Panc1 (cell line): ENCODE data around the gene NCK2.

Source experiments
- CTCF ChIP-seq: fragments of 450-650 bp; IDR thresholded peaks from 2 replicates; pipeline ENCODE4 v1.5.1; 2017; ENCODE audit warnings: mild to moderate bottlenecking
- POLR2AphosphoS5 ChIP-seq: IDR thresholded peaks from 2 replicates; pipeline ENCODE4 v1.6.1; 2012; ENCODE audit warnings: mild to moderate bottlenecking, low read depth, low read length, moderate library complexity
- SIN3A ChIP-seq: IDR thresholded peaks from 2 replicates; pipeline ENCODE4 v1.6.1; 2012; ENCODE audit warnings: low read depth, mild to moderate bottlenecking, low read length, moderate library complexity, borderline replicate concordance; ENCODE audit not compliant: insufficient read depth
- TCF7L2 ChIP-seq: IDR thresholded peaks from 2 replicates; pipeline ENCODE4 v1.6.1; 2011; ENCODE audit warnings: mild to moderate bottlenecking, low read depth, low read length, inconsistent platforms

- no peak for TF ChIP-seq CTCF
- no peak for TF ChIP-seq POLR2AphosphoS5
- no peak for TF ChIP-seq TCF7L2
- TF ChIP-seq SIN3A = no peak
These were observed 33.4 kb downstream of the NCK2 start for GRCh38 chr2:105778080-105778607.
